Fibroblast of lung (primary cell): ENCODE data around the gene GPR156. TPM values are rescaled to one million over a fixed set of nuclear protein-coding genes. Genes with fewer than 3 reads are reported as not detected.
A peak's percentile ranks its signal among the peaks of the same experiment; 100 is the strongest.

Experiments
- DNase-seq, 2 donors: peaks; one replicate each; pipeline versions ENCODE4 v3.0.0 to v3.0.0-alpha.2; 2010; ENCODE audit warnings: low read depth in 2 of 2
- H2AFZ ChIP-seq: 2 replicates; pipeline ENCODE4 v1.5.1; 2012; ENCODE audit warnings: low read length, control low read depth, inconsistent platforms
- H3K27ac ChIP-seq: 2 replicates; pipeline ENCODE4 v1.5.1; 2011; ENCODE audit warnings: low read length, control low read depth; ENCODE audit not compliant: insufficient read depth
- H3K27me3 ChIP-seq: 2 replicates; pipeline ENCODE4 v1.5.1; 2011; ENCODE audit warnings: mild to moderate bottlenecking, low read length; ENCODE audit not compliant: control insufficient read depth, insufficient read depth
- H3K36me3 ChIP-seq: 2 replicates; pipeline ENCODE4 v1.5.1; 2011; ENCODE audit warnings: low read length; ENCODE audit not compliant: control insufficient read depth, insufficient read depth
- H3K4me1 ChIP-seq: 2 replicates; pipeline ENCODE4 v1.5.1; 2011; ENCODE audit warnings: low read length; ENCODE audit not compliant: control insufficient read depth, insufficient read depth; ENCODE audit errors: extremely low read depth
- H3K4me2 ChIP-seq: 2 replicates; pipeline ENCODE4 v1.5.1; 2011; ENCODE audit warnings: low read length, control low read depth; ENCODE audit not compliant: insufficient read depth; ENCODE audit errors: extremely low read depth
- H3K4me3 ChIP-seq, 4 experiments: fragments of 200-600 bp in 1 of 4; sonication (generic) in 1 of 4; replicated peaks in 1 of 4; 2 replicates each; pipeline ENCODE4 v1.5.1; 2011 to 2016; ENCODE audit warnings: low read length in 4 of 4, low read depth in 3 of 4, mild to moderate bottlenecking in 3 of 4, control low read depth in 2 of 4, inconsistent platforms in 1 of 4, mixed read lengths in 1 of 4; ENCODE audit not compliant: insufficient read depth in 1 of 4; ENCODE audit errors: control extremely low read depth in 1 of 4
- H3K79me2 ChIP-seq: 2 replicates; pipeline ENCODE4 v1.5.1; 2012; ENCODE audit warnings: mild to moderate bottlenecking, low read length, inconsistent platforms; ENCODE audit not compliant: control insufficient read depth, insufficient read depth
- H3K9ac ChIP-seq: 2 replicates; pipeline ENCODE4 v1.5.1; 2011; ENCODE audit warnings: mild to moderate bottlenecking, low read length, control low read depth; ENCODE audit not compliant: insufficient read depth
- H3K9me3 ChIP-seq: 2 replicates; pipeline ENCODE4 v1.5.1; 2012; ENCODE audit warnings: low read depth, low read length; ENCODE audit not compliant: control insufficient read depth, insufficient read depth
- H4K20me1 ChIP-seq: 2 replicates; pipeline ENCODE4 v1.5.1; 2011; ENCODE audit warnings: low read length; ENCODE audit not compliant: control insufficient read depth, insufficient read depth; ENCODE audit errors: extremely low read depth
- CTCF ChIP-seq, 2 donors: IDR thresholded peaks in 1 of 2; conservative IDR thresholded peaks in 1 of 2; 1 replicate in 1 of 2; 2 replicates in 1 of 2; pipeline ENCODE4 v1.5.1; 2011 to 2012; ENCODE audit warnings: low read length in 2 of 2, control low read depth in 1 of 2, inconsistent platforms in 1 of 2, low read depth in 1 of 2, mild to moderate bottlenecking in 1 of 2
- EZH2 ChIP-seq: IDR thresholded peaks from 2 replicates; pipeline ENCODE4 v1.5.1; 2012; ENCODE audit warnings: low read length, control low read depth, mild to moderate bottlenecking; ENCODE audit errors: missing control alignments
- polyA plus RNA-seq, 2 donors: library from polyadenylated mRNA; depleted of rRNA in 1 of 2; stranded (reverse) in 1 of 2; unstranded in 1 of 2; fragments of >200 nt; gene quantifications; 2 replicates each; pipeline ENCODE4 v1.2.1, GENCODE V29; 2011 to 2012; ENCODE audit warnings: missing spikeins in 1 of 2
- total RNA-seq: library from RNA; depleted of rRNA; stranded (reverse); fragments of >200 nt; gene quantifications from 2 replicates; pipeline ENCODE4 v1.2.1, GENCODE V29; 2014

The GPR156 gene
- total and polyA plus RNA-seq, 2 donors (not counting 1 experiment from before 2014, with no cell fraction given) = 0.33 to 0.42 TPM

GRCh38 chr3:120285508-120285841, 453 bp upstream of the GPR156 start:
- no peaks in the 10 kb centered on the region for H4K20me1 ChIP-seq
- peak overlapping the region; percentile 16 for H3K9ac ChIP-seq
- no peak overlapping the region for H3K27ac ChIP-seq
- H3K4me2 ChIP-seq = peak overlapping the region; percentile 71
- no peaks in the 10 kb centered on the region for H3K79me2 ChIP-seq
- H2AFZ ChIP-seq = no peak overlapping the region
- peaks cover 3% of the 10 kb centered on the region for H3K27me3 ChIP-seq
- H3K4me1 ChIP-seq = no peaks in the 10 kb centered on the region
- no peak for DNase-seq
- H3K4me3 ChIP-seq = peak overlapping the region; percentile 31 to 56 (median 44)
- no peaks in the 10 kb centered on the region for H3K9me3 ChIP-seq
- H3K36me3 ChIP-seq = no peaks in the 10 kb centered on the region
- TF ChIP-seq EZH2 = no peak
- TF ChIP-seq CTCF (conservative IDR thresholded peaks at IDR 0.05 in 1 of 2, IDR thresholded peaks at IDR 0.05 in 1 of 2; ENCODE audit: low read depth in 1 of 2, low read length in 2 of 2) = no peak

- Histone ChIP-seq H3K36me3 (no peaks in the 10 kb centered on the region), H3K4me1 (no peaks in the 10 kb centered on the region), H3K9me3 (no peaks in the 10 kb centered on the region), H3K4me2 (no peak overlapping the region), H3K79me2 (no peaks in the 10 kb centered on the region), H3K4me3 (no peak overlapping the region), H2AFZ (no peak overlapping the region), H3K9ac (no peak overlapping the region), H4K20me1 (no peaks in the 10 kb centered on the region), H3K27me3 (peaks cover 3% of the 10 kb centered on the region), H3K27ac (no peak overlapping the region)
- no peak for DNase-seq
- TF ChIP-seq CTCF (conservative IDR thresholded peaks at IDR 0.05 in 1 of 2, IDR thresholded peaks at IDR 0.05 in 1 of 2; ENCODE audit: low read depth in 1 of 2, low read length in 2 of 2) = no peak
- no peak for TF ChIP-seq EZH2
Measured at GRCh38 chr3:120281261-120281660, 3.8 kb downstream of the GPR156 start.

GRCh38 chr3:120280566-120280965, 4.5 kb downstream of the GPR156 start:
- H3K27me3 ChIP-seq = peaks cover 3% of the 10 kb centered on the region
- H3K9ac ChIP-seq = no peak overlapping the region
- no peaks in the 10 kb centered on the region for H3K4me1 ChIP-seq
- H3K27ac ChIP-seq = no peak overlapping the region
- no peak for TF ChIP-seq EZH2
- no peak for TF ChIP-seq CTCF (conservative IDR thresholded peaks at IDR 0.05 in 1 of 2, IDR thresholded peaks at IDR 0.05 in 1 of 2; ENCODE audit: low read depth in 1 of 2, low read length in 2 of 2)
- H3K79me2 ChIP-seq = no peaks in the 10 kb centered on the region
- no peak overlapping the region for H2AFZ ChIP-seq
- no peak overlapping the region for H3K4me3 ChIP-seq
- no peaks in the 10 kb centered on the region for H4K20me1 ChIP-seq
- peak in 1 of 2 donors; percentile 3 for DNase-seq
- H3K36me3 ChIP-seq = no peaks in the 10 kb centered on the region
- no peaks in the 10 kb centered on the region for H3K9me3 ChIP-seq
- H3K4me2 ChIP-seq = no peak overlapping the region
